Activated naive CD4-positive, alpha-beta T cell treated with anti-CD3 and anti-CD28 coated beads, Interleukin-2, amount 50 U/mL, for 16 hours (primary cell): ENCODE data around the gene GPATCH8.
"Not testable (repeated sequence)": the region's sequence is repeated elsewhere in the genome, so short reads cannot be mapped to it uniquely, and the experiment has no call there.

ENCODE experiments used
- DNase-seq: peaks from one replicate; pipeline ENCODE4 v3.0.0-alpha.2; 2020

The GPATCH8 gene

DNA sequence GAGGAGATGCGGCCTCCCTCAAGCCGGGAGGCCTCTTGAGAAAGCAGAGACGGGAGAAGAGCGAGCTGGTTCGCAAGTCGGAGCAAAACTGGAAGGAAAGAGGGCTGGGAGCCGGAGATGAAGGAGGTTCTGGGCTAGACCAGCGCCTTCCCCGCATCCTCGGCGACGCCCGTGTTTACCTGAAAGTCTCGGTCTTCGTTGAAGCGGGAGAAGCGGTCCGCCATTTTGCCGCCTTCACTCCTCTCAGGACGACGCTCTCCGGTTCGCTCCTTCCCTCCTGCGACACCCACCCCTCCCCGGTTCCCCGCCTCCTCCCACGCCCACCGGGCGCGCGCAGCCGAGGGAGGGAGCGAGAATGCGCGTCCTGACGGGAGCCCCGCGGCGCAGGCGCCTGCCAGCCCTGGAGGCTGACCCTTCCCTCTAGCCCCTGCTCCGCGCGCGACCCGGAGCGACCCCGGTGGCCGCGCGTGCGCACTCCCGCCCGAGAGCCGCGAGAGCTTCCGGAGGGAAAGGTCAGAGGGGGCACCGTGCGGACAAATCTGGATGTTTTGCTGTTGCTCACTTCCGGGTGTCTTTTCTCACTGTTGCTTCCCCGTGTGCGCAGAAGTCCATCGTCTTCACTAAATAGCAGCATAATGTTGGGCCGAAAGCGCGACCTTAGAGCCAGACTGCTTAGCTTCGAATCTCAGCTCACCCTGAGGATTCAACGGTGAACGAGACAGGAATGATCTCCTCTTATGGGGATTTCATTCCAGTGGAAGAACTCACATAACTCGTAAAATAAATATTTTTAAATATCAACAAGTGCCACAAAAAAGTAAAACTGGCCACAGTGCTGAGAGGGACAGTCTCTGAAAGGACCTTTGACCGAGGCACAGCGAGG lies at the start of gene GPATCH8:
GPATCH8 (minus strand) TSS at position 260 of the 883 bp plus-strand sequence; CDS start at position 224, 36 bp downstream.
- DNase-seq: peak; percentile 91

DNA sequence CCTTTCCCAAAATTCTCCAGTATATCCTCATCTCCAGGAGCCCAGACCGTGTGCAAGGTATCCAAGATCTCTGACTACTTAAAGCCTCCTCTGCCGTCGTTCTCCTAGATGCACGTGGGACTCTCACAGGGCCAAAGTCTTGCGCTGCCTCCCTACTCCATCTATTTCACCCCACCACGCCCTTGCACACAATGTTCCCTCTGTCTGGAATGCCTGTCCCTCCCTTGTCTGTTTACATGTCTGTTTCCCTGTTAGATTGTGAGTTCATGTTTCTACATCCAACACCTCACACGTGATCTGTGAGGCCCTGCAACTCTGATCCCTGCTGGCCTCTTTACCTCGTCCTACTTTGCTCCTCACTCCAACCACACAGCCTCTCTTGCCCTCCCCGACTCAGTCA lies 49.2 kb upstream of the GPATCH8 start:
- DNase-seq: no peak

DNA sequence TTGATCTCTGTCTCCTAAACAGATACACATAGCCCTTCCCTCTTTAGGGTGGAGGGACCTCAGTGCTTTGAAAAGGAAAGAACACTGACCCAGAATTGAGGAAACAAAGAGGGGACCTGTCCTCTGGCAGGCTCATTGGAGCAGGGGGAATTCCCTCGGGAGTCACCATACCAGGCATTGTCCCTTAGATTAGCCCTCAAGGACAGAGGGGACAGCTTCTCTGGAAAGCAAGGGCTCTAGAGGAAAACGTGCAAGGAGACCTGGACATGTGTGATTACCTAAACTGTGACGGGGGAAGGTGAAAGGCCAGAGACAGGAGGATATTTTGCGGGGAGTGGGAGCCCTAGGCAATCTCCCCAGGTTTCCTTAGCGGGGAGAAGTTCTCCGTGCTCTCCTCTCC lies 46.5 kb upstream of the GPATCH8 start:
- DNase-seq: no peak

DNA sequence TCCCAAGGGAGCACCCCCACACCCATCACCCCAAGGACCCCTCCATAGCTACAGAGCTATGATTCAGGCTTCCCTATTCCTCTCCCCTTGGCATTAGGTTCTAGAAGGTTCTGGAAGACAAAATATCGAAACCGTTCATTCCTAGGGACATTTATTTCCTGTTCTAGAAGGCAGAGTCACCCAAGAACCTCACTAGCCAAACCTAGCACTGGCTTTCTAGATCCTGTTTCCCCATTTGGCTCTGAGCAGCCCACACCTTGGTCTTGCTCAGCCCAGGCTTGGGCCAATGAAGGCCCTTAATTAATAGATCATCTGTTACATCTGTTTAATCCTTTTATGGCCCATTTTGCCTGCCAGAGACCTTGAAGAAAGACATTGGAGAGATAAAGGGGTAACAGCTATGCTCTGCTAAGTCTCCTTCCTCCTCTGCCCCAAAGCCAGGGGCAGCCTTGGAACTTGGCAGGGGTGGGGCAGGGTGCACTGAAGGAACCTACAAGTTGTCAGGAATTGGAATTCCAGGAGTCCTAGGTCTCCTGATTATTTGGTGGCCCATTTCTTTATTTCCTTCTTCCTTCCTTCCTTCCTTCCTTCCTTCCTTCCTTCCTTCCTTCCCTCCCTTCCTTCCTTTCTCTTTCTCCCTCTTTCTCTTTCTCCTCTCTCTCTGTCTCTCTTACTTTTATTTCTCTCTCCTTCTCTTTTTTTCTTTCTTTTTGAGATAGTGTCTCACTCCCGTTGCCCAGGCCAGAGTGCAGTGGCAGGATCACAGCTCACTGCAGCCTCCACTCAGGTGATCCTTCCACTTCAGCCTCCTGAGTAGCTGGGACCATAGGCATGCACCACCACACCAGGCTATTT lies 45.4 kb upstream of the GPATCH8 start:
- no peak for DNase-seq

DNA sequence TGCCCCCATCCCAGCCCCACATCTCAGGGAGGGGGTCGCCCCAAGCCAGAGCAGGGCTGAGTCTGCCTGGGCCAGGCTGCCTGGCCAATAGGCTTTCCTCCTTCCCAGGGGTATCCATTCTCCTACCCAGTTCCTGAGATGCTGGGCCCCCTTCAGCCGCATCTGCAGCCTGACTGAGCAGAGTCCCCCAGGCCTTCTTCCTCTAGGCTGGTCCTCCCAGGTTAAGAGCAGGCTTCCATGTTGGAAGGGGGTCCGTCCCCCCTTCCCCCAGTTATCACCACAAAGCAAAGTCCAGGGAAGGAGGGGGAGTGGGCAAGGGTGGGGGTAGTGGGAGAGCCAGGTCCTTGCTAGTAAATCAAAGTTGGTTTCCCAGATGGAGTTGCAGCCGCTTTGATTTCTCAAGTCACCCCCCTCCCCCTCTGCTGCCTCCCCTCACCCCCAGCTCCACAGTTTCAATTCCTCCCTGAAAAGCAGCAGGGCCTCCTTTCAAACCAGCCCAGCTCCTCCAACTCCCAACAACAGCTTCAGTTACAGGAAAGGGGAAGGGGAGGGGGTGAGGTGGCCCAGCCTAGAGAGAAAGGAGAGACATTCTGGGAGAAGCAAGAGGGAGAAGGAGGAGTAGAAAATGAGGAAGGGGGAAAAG lies 44.5 kb upstream of the GPATCH8 start:
- DNase-seq: no peak

DNA sequence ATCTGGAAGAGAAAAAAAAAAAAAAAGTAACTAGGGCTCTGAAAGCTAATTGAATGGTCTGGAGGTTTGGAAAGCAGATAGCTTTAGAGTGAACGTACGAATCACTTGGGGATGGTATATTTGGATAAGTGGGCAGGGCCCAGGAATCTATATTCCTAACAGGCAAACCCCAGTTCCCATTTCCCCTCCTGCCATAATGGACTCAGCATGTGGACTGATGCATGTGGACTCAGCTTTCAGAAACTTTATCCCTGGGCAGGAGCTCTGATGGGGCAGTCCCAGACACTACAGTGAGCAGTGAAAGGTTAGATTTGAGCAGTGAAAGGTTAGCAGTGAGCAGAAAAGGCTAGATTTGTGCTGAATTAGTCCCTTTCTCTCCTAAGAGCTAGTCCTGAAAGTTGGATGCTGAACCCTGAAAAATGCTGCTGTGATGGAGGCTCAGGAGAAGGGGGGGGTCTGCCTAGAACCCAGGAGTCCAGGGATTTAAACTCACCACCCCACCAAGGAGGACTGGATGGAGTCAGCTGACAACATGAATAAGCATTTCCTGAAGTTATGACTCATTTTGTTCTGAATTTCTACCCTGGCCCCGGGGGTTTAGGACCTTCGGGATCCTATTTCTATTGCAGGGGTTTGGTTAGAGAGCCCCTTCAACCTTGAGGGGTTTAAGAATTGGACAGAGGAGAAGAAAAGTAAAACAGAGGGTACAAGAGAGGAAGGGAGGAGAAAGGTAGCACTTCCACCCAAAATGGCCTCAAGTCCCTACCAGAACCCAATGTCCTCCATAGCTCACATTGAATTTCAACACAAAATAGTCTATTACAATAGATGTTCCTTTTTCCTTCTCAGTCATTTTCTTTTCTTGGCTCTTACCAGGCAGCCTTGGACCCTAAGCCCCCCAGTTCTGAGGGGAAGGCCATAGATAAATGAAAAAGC lies 43.7 kb upstream of the GPATCH8 start:
- no peak for DNase-seq

DNA sequence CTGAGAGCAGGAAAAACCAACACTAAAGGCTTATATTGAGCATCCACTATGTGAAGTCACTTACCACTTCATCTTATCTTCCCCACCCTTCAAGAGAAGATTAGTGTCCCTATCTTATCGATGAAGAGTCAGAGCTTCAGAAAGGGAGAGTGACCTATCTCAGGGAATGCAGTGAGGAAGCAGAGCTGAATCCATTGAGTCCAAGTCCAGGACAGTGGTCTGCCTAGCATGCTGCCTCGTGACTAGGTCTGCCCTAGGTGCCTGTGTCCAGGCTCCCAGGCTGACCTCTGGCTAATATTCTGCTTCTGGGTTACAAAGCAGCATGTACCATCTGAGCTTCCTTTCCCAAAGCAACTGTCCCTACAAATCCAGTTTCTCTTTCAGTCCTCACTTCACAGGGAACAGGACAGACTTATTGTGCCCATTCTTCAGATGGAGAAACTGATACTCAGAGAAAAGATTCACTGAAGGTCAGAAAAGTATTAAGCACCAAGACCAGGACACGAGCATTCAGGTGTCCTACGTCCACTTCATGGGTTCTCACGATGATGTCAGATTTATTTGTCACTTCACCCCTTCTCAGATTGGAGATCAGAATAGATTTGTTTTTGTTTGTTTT lies 40.8 kb upstream of the GPATCH8 start:
- DNase-seq: no peak

DNA sequence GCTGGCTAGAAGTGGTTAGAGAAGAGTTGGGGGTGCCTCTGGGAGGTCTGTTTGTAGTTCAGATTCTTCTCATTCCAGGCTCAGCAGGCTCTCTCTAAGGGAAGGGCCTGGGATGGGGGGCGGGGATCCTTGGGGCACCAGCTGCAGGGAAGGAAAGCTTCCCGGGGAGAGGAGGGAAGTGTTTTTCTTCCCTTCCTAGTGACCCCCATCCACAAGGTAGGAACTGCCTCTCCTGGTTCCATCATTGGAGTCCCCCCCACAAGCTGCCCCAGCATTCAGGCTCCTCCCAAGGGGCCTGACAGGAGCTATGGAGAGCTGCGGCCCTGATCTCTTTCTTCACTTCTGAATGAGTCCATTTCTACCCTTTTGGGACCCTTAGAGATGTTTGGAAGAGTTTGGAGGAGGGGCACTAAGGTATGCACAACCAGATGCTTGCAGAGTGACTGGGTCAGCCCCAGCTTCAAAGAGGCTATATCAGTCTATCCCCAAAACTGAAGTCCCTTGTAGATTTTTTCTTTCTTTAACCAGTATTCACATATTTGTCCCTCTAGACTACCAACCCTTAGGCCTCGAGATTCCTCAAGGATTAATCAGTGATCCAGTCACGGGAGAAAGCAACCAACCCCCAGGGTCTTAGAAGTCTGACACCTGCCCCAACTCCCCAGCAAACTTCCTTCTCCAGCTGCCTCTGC lies 40.2 kb upstream of the GPATCH8 start:
- no peak for DNase-seq

DNA sequence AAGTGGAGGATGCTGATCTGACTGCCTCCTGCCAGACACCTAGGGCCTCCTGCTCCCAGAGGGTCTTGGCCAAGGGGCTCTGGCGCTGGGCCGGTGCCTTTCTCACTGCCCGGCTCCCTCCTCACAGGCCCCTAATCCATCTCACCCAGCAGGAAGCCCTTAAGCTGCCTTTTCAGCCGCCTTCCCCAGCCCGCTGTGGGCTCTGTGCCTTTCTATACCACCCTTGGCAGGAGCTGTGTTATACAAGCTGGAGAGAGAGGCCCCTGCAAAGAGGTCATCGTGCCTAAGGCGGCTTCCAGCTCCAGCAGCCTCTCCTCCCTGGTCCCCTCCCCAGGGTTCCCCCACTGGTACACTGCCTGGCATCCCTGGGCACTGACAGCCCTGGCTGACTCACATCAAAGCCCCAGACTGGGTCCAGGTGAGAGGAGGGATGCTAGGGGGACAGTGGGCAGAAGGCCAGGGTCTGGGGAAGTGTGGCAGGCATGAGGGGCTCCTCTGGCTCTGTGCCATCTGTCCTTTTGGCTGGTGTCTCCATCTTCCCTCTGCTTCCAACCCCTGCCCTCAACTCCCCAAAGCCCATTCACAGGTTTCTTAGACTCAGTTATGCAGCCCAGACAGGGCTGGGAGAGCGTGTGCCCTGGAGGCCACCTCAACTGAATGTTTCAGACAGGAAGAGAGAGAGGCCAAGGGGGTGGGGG lies 38.8 kb upstream of the GPATCH8 start:
- no peak for DNase-seq

DNA sequence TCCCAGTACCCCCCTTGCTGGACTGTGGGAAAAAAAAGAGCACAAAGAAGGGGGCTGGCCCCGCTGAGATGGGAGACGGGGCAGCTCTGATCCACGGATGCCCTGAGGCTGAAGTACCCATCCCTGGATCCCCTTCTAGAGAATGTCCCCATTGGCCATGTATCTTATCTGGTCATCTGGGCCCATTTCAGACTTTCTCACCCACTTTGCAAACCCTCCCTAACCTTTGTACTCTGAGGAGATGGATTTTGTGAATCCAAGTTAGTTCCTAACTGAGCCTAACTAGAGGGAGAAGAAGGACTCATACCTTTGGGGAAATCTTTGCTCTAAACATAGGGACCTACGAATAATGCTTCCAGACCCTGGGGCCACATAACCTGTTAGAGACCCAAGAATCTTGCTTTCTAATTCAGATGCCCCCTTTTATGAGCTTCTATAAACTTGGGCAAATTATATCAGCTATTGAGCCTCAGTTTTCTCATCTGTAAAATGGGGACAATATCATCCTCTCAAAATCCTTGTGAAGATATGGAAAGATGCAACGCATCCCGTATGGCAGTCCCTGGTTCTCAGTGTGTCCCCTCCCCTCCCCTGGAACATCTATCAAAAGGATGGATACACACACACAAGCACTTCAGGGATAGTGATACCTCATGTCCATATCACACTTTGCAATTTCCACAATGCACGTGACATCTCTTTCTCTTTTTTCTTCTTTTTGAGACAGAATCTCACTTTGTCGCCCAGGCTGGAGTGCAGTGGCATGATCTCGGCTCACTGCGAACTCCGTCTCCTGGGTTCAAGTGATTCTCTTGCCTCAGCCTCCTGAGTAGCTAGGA lies 37.3 kb upstream of the GPATCH8 start:
- DNase-seq: no peak

DNA sequence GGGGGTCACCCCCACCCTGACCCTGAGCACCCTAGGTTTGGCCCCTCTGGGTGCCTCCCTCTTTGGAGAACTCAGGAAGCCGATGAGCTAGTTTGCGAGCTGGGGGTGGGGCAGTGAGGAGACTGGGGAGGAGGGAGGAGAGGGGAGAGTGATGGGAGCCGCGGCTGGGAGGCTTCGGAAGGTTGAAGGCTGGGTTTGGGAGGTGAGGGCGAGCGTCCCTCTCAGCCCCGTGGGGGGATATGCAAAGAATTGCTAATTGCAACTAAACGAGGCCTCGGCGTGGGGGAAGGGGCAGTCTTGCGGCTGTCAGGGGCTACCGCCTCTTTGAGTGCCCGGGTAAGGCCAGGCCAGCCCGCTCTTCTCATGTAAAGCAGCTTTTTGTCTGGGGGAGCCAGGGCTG lies 36.5 kb upstream of the GPATCH8 start:
- no peak for DNase-seq

DNA sequence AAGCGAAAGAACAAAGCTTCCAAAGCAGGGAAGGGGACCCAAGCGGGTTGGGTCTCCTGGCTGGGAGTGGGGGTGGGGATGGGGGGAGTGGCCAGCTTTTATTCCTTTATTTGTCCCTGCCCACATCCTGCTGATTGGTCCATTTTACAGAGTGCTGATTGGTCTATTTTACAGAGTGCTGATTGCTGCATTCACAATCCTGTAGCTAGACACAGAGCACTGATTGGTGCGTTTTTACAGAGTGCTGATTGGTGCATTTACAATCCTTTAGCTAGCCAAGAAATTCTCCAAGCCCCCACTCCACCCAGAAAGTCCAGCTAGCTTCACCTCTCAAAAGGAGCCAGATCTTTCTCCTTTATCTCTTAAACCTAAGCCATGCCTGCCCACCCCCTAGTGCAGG lies 34.7 kb upstream of the GPATCH8 start:
- not testable (repeated sequence) for DNase-seq

DNA sequence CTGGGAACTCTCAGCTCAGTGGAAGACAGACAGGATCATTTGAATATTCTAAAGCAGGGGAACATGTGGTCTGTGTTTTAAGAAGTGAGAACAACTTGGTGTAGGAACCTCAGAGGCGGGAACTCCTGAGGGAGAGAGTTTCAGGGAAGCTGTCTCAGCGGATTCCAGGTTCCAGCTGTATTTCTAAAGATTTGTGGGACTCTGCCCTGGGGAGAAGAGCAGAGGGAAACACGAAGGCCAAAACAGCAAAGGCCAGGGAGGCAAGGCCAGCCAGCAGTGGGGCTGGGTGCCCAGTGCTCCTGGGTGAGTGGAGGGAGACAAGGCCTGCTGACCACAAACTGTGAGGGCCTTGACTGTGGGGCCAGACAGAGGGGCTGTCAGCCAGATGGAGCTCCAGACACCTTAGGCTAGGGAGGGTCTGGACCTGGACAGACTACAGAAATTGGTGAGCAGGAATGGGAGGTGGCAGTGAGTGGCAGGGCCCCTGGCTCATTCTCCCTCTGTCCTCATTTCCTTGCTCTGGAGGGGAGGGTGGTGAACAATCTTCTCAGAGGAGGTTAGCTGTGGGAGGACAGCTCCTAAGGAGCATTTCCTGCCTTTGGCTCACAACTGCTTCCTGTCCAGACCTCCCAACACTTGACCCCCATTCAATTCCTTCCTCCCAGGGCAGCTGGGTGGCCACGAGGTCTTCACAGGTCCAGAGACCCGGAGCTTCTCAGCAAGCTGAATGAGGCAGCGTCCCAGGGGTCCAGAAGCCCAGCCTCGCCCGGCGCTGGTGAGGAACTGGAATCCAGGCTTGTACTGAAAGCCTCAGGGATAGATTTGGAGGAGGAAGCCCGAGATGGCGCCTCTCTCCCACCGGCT lies 33.1 kb upstream of the GPATCH8 start:
- DNase-seq: no peak

DNA sequence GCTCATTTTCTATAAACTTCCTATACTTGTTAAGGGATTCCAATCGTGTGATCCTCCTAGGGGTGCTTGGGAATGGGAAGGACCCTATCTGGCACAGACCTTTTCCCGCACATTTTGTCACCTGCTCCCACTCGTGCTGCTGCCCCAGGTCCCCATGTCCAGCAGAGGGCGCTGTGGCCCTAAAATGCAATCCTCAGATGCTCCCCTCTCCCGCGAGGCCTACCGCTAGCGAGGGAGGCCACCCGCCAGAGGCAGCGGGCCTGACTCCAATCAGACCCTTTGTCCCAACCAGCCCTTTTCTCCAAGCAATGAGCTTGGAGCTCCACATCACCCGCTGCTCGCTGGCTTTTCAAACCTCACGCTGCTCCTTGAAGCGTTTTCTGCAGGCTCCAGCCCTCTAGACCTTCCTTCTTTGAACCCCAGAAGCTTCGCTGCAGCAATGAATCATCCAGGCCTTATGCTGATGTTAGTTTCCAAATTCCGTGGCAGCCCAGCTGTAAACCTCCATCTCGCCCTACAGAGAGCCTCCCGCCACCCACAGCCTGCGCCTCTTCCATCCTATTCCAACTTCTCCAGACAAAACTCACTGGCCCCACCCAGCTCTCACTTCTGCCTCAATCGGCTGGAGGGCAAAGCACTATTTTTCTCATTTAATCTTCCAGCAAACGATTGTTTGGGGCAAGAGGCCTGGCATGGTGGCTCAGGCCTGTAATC lies 30.5 kb upstream of the GPATCH8 start:
- peak; percentile 87 for DNase-seq

DNA sequence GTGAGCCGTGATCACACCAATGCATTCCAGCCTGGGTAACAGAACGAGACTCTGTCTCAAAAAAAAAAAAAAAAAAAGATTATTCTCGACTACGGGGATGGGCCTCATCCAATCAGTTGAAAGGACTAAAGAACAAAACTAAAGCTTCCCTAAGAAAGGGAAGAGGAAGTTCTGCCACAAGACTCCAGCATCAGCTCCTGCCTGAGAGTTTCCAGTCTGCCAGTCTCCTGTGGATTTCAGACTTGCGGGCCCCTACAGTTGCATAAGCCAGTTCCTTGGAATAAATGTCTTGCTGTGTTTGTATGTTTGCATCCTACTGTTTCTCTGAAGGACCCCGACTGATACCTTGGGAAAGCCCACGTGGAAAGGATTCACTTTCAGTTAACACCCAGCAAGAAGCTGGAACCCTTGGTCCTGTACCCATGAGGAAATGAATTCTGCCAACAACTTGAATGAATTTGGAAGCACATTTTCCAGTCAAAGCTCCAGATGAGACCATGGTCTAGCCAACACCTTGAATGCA lies 27.8 kb upstream of the GPATCH8 start:
- DNase-seq: no peak

DNA sequence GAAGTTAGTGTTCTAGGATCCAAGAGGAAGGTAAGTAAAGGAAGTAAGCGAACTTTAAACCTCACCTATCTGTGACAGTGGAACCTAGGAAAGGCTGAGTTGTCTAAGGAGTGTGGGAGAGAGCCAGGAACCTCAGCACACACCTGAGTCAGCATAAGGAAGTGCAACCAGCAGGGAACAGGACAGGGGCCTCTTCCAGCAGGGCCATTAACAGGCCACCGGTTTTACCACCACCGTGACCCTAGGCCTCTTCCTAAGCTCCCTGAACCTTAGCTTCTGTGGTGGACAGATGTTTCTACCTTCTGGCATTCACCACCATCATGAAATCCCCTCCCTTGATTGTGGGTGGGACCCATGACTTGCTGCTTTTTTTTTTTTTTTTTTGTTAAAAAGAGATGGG lies 26.7 kb upstream of the GPATCH8 start:
- no peak for DNase-seq

DNA sequence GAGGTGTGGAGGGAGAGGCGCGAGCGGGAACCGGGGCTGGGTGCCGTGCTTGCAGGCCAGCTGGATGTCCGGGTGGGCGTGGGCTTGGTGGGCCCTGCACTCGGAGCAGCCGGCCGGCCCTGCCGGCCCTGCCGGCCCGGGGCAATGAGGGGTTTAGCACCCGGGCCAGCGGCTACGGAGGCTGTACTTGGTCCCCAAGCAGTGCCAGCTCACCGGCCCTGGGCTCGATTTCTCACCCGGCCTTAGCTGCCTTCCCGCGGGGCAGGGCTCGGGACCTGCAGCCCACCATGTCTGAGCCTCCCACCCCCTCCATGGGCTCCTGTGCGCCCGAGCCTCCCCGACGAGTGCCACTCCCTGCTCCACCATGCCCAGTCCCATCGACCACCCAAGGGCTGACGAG lies 24.7 kb upstream of the GPATCH8 start:
- DNase-seq: no peak

DNA sequence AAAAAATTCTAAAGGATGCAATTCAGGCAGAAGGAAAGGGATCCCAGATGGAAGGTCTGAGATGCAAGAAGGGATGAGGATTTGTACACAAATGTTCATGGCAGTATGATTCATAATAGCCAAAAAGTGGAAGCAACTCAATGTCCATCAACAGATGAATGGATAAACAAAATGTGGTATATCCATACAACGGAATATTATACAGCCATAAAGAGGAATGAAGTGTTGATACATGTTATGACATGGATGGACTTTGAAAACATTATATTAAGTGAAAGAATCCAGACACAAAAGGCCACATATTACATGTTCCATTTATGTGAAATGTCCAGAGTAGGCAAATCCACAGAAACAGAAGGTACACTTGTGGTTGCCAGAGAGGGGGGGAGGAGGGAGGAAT lies 23.9 kb upstream of the GPATCH8 start:
- no peak for DNase-seq
